ENCODE results near the gene HSD17B1. TPM values are rescaled to one million over a fixed set of nuclear protein-coding genes. Genes with fewer than 3 reads are reported as not detected.

Gene HSD17B1
- total and polyA plus RNA-seq, 2 of the 13 experiments (the other 11 are each of a cell fraction or from before 2014, with no cell fraction given), result 0.54 to 0.93 TPM

- 97% methylated on average over 2 of the region's 2 CpGs for WGBS (ENCODE audit: low lambda C conversion rate)
- peaks cover 11% of the 10 kb centered on the region for H3K4me1 ChIP-seq (ENCODE audit: insufficient read depth, low read length)
- H3K27me3 ChIP-seq (ENCODE audit: control insufficient read depth in 1 of 2, insufficient read depth in 2 of 2, low read length in 2 of 2), result no peaks in the 10 kb centered on the region
- H3K27ac ChIP-seq (ENCODE audit: extremely low read length, insufficient read depth, low read length), result no peak overlapping the region
- H3K79me2 ChIP-seq (ENCODE audit: insufficient read depth, low read length), result no peaks in the 10 kb centered on the region
- ChIA-PET CTCF (ENCODE audit: low intra/inter-chr PET ratio, low total read pairs) (no interaction called here), POLR2A (no interaction called here)
- in situ Hi-C loops (cut with HindIII; ENCODE audit: extremely low pct_ligation_motif_present, low pct_unique_long_range_greater_than_20kb), result no loop called here
- no TSS peak for BruUV-seq (replicated peaks)
- no peaks in the 10 kb centered on the region for H3K9me3 ChIP-seq (ENCODE audit: low read length)
- no peak overlapping the region for H3K4me3 ChIP-seq (replicated peaks in 1 of 3; ENCODE audit: insufficient read depth in 1 of 3, low read depth in 2 of 3, low read length in 3 of 3)
- no peak overlapping the region for H3K9ac ChIP-seq (ENCODE audit: insufficient read depth, low read depth, low read length)
- no peak for ATAC-seq
- DNase-seq (ENCODE audit: low spot score), result no peak
- no peak for TF ChIP-seq ZNF737 (CRISPR knock-in tag; IDR thresholded peaks at IDR 0.05; ENCODE audit: borderline replicate concordance)
- no peak for TF ChIP-seq ZNF614 (CRISPR knock-in tag; IDR thresholded peaks at IDR 0.05; ENCODE audit: borderline replicate concordance)
- no peak for TF ChIP-seq KLF9 (CRISPR knock-in tag; IDR thresholded peaks at IDR 0.05; ENCODE audit: low read depth)
- no peak for FAIRE-seq
- no peaks in the 10 kb centered on the region for H4K20me1 ChIP-seq (ENCODE audit: insufficient read depth, low read length)
- no peak overlapping the region for H3K4me2 ChIP-seq (ENCODE audit: low read depth, low read length)
- peaks cover 37 to 60% of the 10 kb centered on the region in 2 experiments for H3K36me3 ChIP-seq (replicated peaks in 1 of 2; ENCODE audit: control insufficient read depth in 1 of 2, insufficient read depth in 2 of 2, low read length in 2 of 2)
- no peak overlapping the region for H2AFZ ChIP-seq (ENCODE audit: low read length)
- intact Hi-C loops (cut with micrococcal nuclease; ENCODE audit: unreplicated experiment), result no loop called here
Observed at GRCh38 chr17:42509841-42510240, 42.9 kb upstream of the HSD17B1 start.

GRCh38 chr17:42512246-42512645 is 40.5 kb upstream of the HSD17B1 start:
- peaks cover 38 to 53% of the 10 kb centered on the region in 2 experiments for H3K36me3 ChIP-seq (replicated peaks in 1 of 2; ENCODE audit: control insufficient read depth in 1 of 2, insufficient read depth in 2 of 2, low read length in 2 of 2)
- H2AFZ ChIP-seq (ENCODE audit: low read length), result no peak overlapping the region
- 93% methylated on average over 9 of the region's 9 CpGs for WGBS (ENCODE audit: low lambda C conversion rate)
- intact Hi-C loops (cut with micrococcal nuclease; ENCODE audit: unreplicated experiment), result no loop called here
- no peaks in the 10 kb centered on the region for H3K79me2 ChIP-seq (ENCODE audit: insufficient read depth, low read length)
- ChIA-PET POLR2A (no interaction called here), CTCF (ENCODE audit: low intra/inter-chr PET ratio, low total read pairs) (no interaction called here)
- H3K9me3 ChIP-seq (ENCODE audit: low read length), result no peaks in the 10 kb centered on the region
- no TSS peak for BruUV-seq (replicated peaks)
- no peak for FAIRE-seq
- no peak overlapping the region for H3K9ac ChIP-seq (ENCODE audit: insufficient read depth, low read depth, low read length)
- H3K27ac ChIP-seq (ENCODE audit: extremely low read length, insufficient read depth, low read length), result no peak overlapping the region
- ATAC-seq, result no peak
- no peaks in the 10 kb centered on the region for H4K20me1 ChIP-seq (ENCODE audit: insufficient read depth, low read length)
- H3K4me2 ChIP-seq (ENCODE audit: low read depth, low read length), result no peak overlapping the region
- H3K27me3 ChIP-seq (ENCODE audit: control insufficient read depth in 1 of 2, insufficient read depth in 2 of 2, low read length in 2 of 2), result no peaks in the 10 kb centered on the region
- no peak for DNase-seq (ENCODE audit: low spot score)
- H3K4me3 ChIP-seq (replicated peaks in 1 of 3; ENCODE audit: insufficient read depth in 1 of 3, low read depth in 2 of 3, low read length in 3 of 3), result no peak overlapping the region
- peaks cover 11% of the 10 kb centered on the region for H3K4me1 ChIP-seq (ENCODE audit: insufficient read depth, low read length)
- TF ChIP-seq LRRFIP1 (CRISPR knock-in tag; conservative IDR thresholded peaks at IDR 0.05) (no peak), ZNF329 (CRISPR knock-in tag; IDR thresholded peaks at IDR 0.05; ENCODE audit: low read depth) (no peak), CSRNP1 (CRISPR knock-in tag; IDR thresholded peaks at IDR 0.05) (no peak), ZNF503 (CRISPR knock-in tag; IDR thresholded peaks at IDR 0.05) (no peak), REXO4 (CRISPR knock-in tag; IDR thresholded peaks at IDR 0.05; ENCODE audit: borderline replicate concordance) (no peak), PRDM4 (CRISPR knock-in tag; IDR thresholded peaks at IDR 0.05; ENCODE audit: borderline replicate concordance) (no peak)
- in situ Hi-C loops (cut with HindIII; ENCODE audit: extremely low pct_ligation_motif_present, low pct_unique_long_range_greater_than_20kb), result no loop called here
